Measurements from ENCODE around the gene CTNNA3.

The CTNNA3 gene

GRCh38 chr10:66928776-66929175 is 767.2 kb downstream of the CTNNA3 start:
- no peak overlapping the region for H3K27ac ChIP-seq
- H3K4me1 ChIP-seq (ENCODE audit: control insufficient read depth in 1 of 2, insufficient read depth in 1 of 2, low read depth in 1 of 2, low read length in 1 of 2) = no peaks in the 10 kb centered on the region
- H3K9me3 ChIP-seq = no peaks in the 10 kb centered on the region
- H3K36me3 ChIP-seq = no peaks in the 10 kb centered on the region
- no peak overlapping the region for H3K4me3 ChIP-seq (ENCODE audit: low read depth in 1 of 2, low read length in 1 of 2)
- peaks cover 54% of the 10 kb centered on the region for H3K27me3 ChIP-seq
- no peak for TF ChIP-seq CTCF (IDR thresholded peaks at IDR 0.05)

DNA sequence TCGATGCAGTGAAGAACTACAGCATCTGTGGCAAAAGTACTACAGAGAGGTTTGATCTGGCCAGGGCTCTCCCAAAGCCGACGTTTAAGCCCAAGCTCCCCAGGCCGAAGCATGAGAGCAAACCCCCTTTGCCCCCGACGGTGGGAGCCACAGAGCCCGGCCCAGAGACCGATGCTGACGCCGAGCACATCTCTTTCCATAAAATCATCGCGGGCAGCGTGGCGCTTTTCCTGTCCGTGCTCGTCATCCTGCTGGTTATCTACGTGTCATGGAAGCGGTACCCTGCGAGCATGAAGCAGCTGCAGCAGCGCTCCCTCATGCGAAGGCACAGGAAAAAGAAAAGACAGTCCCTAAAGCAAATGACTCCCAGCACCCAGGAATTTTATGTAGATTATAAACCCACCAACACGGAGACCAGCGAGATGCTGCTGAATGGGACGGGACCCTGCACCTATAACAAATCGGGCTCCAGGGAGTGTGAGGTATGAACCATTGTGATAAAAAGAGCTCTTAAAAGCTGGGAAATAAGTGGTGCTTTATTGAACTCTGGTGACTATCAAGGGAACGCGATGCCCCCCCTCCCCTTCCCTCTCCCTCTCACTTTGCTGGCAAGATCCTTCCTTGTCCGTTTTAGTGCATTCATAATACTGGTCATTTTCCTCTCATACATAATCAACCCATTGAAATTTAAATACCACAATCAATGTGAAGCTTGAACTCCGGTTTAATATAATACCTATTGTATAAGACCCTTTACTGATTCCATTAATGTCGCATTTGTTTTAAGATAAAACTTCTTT is 767.8 kb downstream of the CTNNA3 start:
- H3K4me1 ChIP-seq (ENCODE audit: control insufficient read depth in 1 of 2, insufficient read depth in 1 of 2, low read depth in 1 of 2, low read length in 1 of 2) = no peaks in the 10 kb centered on the region
- H3K27ac ChIP-seq = no peak overlapping the region
- H3K4me3 ChIP-seq (ENCODE audit: low read depth in 1 of 2, low read length in 1 of 2) = no peak overlapping the region
- H3K36me3 ChIP-seq = no peaks in the 10 kb centered on the region
- no peak for TF ChIP-seq CTCF (IDR thresholded peaks at IDR 0.05)
- H3K9me3 ChIP-seq = no peaks in the 10 kb centered on the region
- H3K27me3 ChIP-seq = peaks cover 54% of the 10 kb centered on the region

GRCh38 chr10:66927251-66927935 is 768.6 kb downstream of the CTNNA3 start:
- no peaks in the 10 kb centered on the region for H3K9me3 ChIP-seq
- no peak overlapping the region for H3K4me3 ChIP-seq (ENCODE audit: low read depth in 1 of 2, low read length in 1 of 2)
- no peaks in the 10 kb centered on the region for H3K36me3 ChIP-seq
- peaks cover 54% of the 10 kb centered on the region for H3K27me3 ChIP-seq
- no peak overlapping the region for H3K27ac ChIP-seq
- no peak for TF ChIP-seq CTCF (IDR thresholded peaks at IDR 0.05)
- no peaks in the 10 kb centered on the region for H3K4me1 ChIP-seq (ENCODE audit: control insufficient read depth in 1 of 2, insufficient read depth in 1 of 2, low read depth in 1 of 2, low read length in 1 of 2)

DNA sequence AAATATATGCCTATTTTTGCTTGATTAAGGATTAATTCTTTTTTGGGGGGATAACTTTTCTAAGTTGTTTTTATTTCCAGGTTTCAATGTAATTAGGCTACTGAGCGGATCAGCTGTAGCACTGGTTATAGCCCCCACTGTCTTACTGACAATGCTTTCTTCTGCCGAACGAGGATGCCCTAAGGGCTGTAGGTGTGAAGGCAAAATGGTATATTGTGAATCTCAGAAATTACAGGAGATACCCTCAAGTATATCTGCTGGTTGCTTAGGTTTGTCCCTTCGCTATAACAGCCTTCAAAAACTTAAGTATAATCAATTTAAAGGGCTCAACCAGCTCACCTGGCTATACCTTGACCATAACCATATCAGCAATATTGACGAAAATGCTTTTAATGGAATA is 769.2 kb downstream of the CTNNA3 start:
- H3K36me3 ChIP-seq = no peaks in the 10 kb centered on the region
- H3K4me1 ChIP-seq (ENCODE audit: control insufficient read depth in 1 of 2, insufficient read depth in 1 of 2, low read depth in 1 of 2, low read length in 1 of 2) = no peaks in the 10 kb centered on the region
- no peaks in the 10 kb centered on the region for H3K9me3 ChIP-seq
- H3K27me3 ChIP-seq = peaks cover 54% of the 10 kb centered on the region
- TF ChIP-seq CTCF (IDR thresholded peaks at IDR 0.05) = no peak
- no peak overlapping the region for H3K4me3 ChIP-seq (ENCODE audit: low read depth in 1 of 2, low read length in 1 of 2)
- no peak overlapping the region for H3K27ac ChIP-seq

GRCh38 chr10:66925896-66926715 is 769.9 kb downstream of the CTNNA3 start, which contains the start of gene LRRTM3:
TSS of gene LRRTM3 (plus strand) at chr10:66926036.
- Histone ChIP-seq H3K4me1 (ENCODE audit: control insufficient read depth in 1 of 2, insufficient read depth in 1 of 2, low read depth in 1 of 2, low read length in 1 of 2) (no peaks in the 10 kb centered on the region), H3K27me3 (peaks cover 54% of the 10 kb centered on the region), H3K27ac (no peak within 1 kb of the TSS), H3K36me3 (no peaks in the 10 kb centered on the region), H3K4me3 (ENCODE audit: low read depth in 1 of 2, low read length in 1 of 2) (no peak within 1 kb of the TSS), H3K9me3 (no peaks in the 10 kb centered on the region)
- no peak for TF ChIP-seq CTCF (IDR thresholded peaks at IDR 0.05)
